Lung (tissue), 12 donors: ENCODE data around the gene OR5K4. TPM values are rescaled to one million over a fixed set of nuclear protein-coding genes. Genes with fewer than 3 reads are reported as not detected.

ENCODE experiments used
- ATAC-seq: fragments of 200-7000 bp; cut with Tn5 transposase; one replicate; pipeline ENCODE4 v1.9.1; 2020; ENCODE audit warnings: moderate number of reproducible peaks; ENCODE audit not compliant: insufficient read depth, low FRiP score
- DNase-seq, 3 donors: peaks; one replicate each; pipeline ENCODE4 v3.0.0-alpha.2; 2013 to 2017
- H3K27ac ChIP-seq, 2 donors: one replicate each; pipeline ENCODE4 v1.5.1; 2013; ENCODE audit warnings: mild to moderate bottlenecking in 2 of 2, moderate library complexity in 2 of 2, control low read depth in 1 of 2, inconsistent platforms in 1 of 2, low read depth in 1 of 2, low read length in 1 of 2
- H3K27me3 ChIP-seq, 3 donors: one replicate each; pipeline ENCODE4 v1.5.1; 2013; ENCODE audit warnings: low read length in 2 of 3; ENCODE audit not compliant: control insufficient read depth in 3 of 3, insufficient read depth in 3 of 3
- H3K36me3 ChIP-seq, 4 donors: one replicate each; pipeline ENCODE4 v1.5.1; 2013; ENCODE audit warnings: low read length in 4 of 4, mild to moderate bottlenecking in 1 of 4, moderate library complexity in 1 of 4; ENCODE audit not compliant: control insufficient read depth in 4 of 4, insufficient read depth in 4 of 4
- H3K4me1 ChIP-seq, 5 donors: one replicate each; pipeline ENCODE4 v1.5.1; 2013; ENCODE audit warnings: low read length in 5 of 5, mild to moderate bottlenecking in 2 of 5, moderate library complexity in 1 of 5; ENCODE audit not compliant: control insufficient read depth in 5 of 5, insufficient read depth in 5 of 5
- H3K4me3 ChIP-seq: one replicate; pipeline ENCODE4 v1.5.1; 2013; ENCODE audit warnings: mild to moderate bottlenecking, control low read depth, moderate library complexity
- H3K9ac ChIP-seq, 2 donors: one replicate each; pipeline ENCODE4 v1.5.1; 2013; ENCODE audit warnings: low read length in 2 of 2, control low read depth in 1 of 2; ENCODE audit not compliant: insufficient read depth in 1 of 2
- H3K9me3 ChIP-seq, 4 donors: one replicate each; pipeline ENCODE4 v1.5.1; 2013; ENCODE audit warnings: low read length in 3 of 4, mild to moderate bottlenecking in 1 of 4, moderate library complexity in 1 of 4; ENCODE audit not compliant: control insufficient read depth in 4 of 4, insufficient read depth in 3 of 4
- CTCF ChIP-seq: IDR thresholded peaks from 2 replicates; pipeline ENCODE4 v1.5.1; 2012; ENCODE audit warnings: mild to moderate bottlenecking; ENCODE audit errors: control extremely low read depth, extremely low read depth
- whole genome bisulfite sequencing, 2 donors: extraction: QIAGEN DNeasy Blood & Tissue Kit; methylation state at CpG; one replicate each; pipeline ENCODE4 v1.1.7; 2013; 5-methylcytosine and 5-hydroxymethylcytosine counted together
- polyA plus RNA-seq, 2 donors: library from polyadenylated mRNA; stranded (reverse); fragments of 200-250 nt; gene quantifications; one replicate each; pipeline ENCODE4 v1.2.1, GENCODE V29; 2013
- total RNA-seq, 2 donors: library from RNA; depleted of rRNA in 1 of 2; stranded (reverse); fragments of >200 nt in 1 of 2; gene quantifications; one replicate each; pipeline ENCODE4 v1.2.1, GENCODE V29; 2014 to 2021
- donor health status: control.
- donor health status: control.
- donor health status: Bipolar disorder and iron deficiency.
- donor health status: healthy.
- donor health status: DM: yes; HTN: yes; CAD: no.

Gene OR5K4
- total and polyA plus RNA-seq, 4 donors = not detected

GRCh38 chr3:98350082-98350481 is 3.6 kb upstream of the OR5K4 start:
- Histone ChIP-seq H3K4me1 (no peaks in the 10 kb centered on the region), H3K9ac (no peak overlapping the region), H3K36me3 (no peaks in the 10 kb centered on the region), H3K4me3 (no peak overlapping the region), H3K27me3 (no peaks in the 10 kb centered on the region), H3K27ac (no peak overlapping the region), H3K9me3 (no peaks in the 10 kb centered on the region)
- ATAC-seq = no peak
- no peak for TF ChIP-seq CTCF
- no peak for DNase-seq
- WGBS, 2 donors = 93 to 97% methylated on average over 3 of the region's 3 CpGs

- Histone ChIP-seq H3K9ac (no peak overlapping the region), H3K36me3 (no peaks in the 10 kb centered on the region), H3K4me3 (no peak overlapping the region), H3K9me3 (peaks cover 0 to 4% (median 0%) of the 10 kb centered on the region in 4 donors), H3K27me3 (no peaks in the 10 kb centered on the region), H3K27ac (no peak overlapping the region), H3K4me1 (no peaks in the 10 kb centered on the region)
- DNase-seq (no peak), ATAC-seq (no peak)
- TF ChIP-seq CTCF = no peak
These were observed 5.6 kb downstream of the OR5K4 start for GRCh38 chr3:98359250-98359649.

GRCh38 chr3:98359993-98360675 is 6.5 kb downstream of the OR5K4 start:
- Histone ChIP-seq H3K27me3 (no peaks in the 10 kb centered on the region), H3K36me3 (no peaks in the 10 kb centered on the region), H3K9me3 (peaks cover 0 to 4% (median 0%) of the 10 kb centered on the region in 4 donors), H3K27ac (no peak overlapping the region), H3K4me1 (no peaks in the 10 kb centered on the region), H3K9ac (no peak overlapping the region), H3K4me3 (no peak overlapping the region)
- ATAC-seq (no peak), DNase-seq (no peak)
- no peak for TF ChIP-seq CTCF
- WGBS, 2 donors = 37 to 70% methylated on average over 1 of the region's 1 CpG

GRCh38 chr3:98360681-98361080 is 7.0 kb downstream of the OR5K4 start:
- Histone ChIP-seq H3K9me3 (peaks cover 0 to 4% (median 0%) of the 10 kb centered on the region in 4 donors), H3K4me1 (no peaks in the 10 kb centered on the region), H3K27ac (no peak overlapping the region), H3K36me3 (no peaks in the 10 kb centered on the region), H3K4me3 (no peak overlapping the region), H3K9ac (no peak overlapping the region), H3K27me3 (no peaks in the 10 kb centered on the region)
- WGBS, 2 donors = 96 to 97% methylated on average over 3 of the region's 3 CpGs
- TF ChIP-seq CTCF = no peak
- DNase-seq (no peak), ATAC-seq (no peak)
